NCI-H1105 treated with DMSO at 0.1 percent for 48 hours (cell line): ENCODE results near the gene SHB.

Experiments
- DNase-seq: peaks from one replicate; lab custom pipeline; 2025; lab: John Stamatoyannopoulos, UW

The SHB gene

DNA sequence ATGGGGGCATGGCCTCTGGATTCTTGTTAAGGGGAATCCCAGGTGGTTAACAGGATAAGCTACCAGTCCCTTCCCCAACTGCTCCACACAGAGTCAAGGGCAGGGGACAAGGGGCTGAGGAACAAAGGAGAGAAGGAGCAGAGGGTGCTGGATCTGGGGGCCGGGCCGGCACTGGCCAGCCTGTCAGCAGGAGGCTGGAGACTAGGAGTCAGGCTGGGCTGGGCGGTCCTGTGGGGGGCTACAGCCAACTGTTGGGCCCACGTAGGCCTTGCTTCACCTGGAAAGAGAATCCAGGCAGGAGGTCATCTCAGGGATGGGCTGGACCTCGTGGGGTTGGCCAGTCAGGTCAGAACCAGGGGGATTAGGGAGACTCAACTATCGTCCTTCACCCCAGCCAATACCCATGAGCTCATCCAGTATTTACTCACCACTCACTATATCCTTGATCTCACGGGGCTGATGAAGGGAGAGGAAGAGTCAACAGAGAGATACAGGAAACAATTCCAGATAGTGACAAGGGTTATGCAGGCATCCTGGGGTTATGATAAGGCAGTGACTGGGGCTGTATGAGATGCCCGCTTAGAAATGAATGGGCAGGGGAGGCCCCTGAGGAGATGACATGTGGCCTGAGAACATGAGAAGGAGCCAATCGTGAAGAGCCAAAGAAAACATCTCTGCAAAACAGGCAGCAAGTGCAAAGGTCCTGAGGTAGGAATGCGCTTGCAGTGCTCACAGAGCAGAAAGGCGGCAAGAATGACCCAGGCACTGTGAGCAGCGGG, 117.2 kb downstream of the SHB start:
- no peak for DNase-seq

GRCh38 chr9:37950561-37950960, 118.5 kb downstream of the SHB start:
- DNase-seq = no peak

GRCh38 chr9:37949576-37949975, 119.5 kb downstream of the SHB start:
- no peak for DNase-seq

- DNase-seq = no peak
Measured at GRCh38 chr9:37948417-37948980, 120.5 kb downstream of the SHB start.

GRCh38 chr9:37947977-37948376, 121.0 kb downstream of the SHB start:
- no peak for DNase-seq

GRCh38 chr9:37947471-37947870, 121.6 kb downstream of the SHB start:
- no peak for DNase-seq

DNA sequence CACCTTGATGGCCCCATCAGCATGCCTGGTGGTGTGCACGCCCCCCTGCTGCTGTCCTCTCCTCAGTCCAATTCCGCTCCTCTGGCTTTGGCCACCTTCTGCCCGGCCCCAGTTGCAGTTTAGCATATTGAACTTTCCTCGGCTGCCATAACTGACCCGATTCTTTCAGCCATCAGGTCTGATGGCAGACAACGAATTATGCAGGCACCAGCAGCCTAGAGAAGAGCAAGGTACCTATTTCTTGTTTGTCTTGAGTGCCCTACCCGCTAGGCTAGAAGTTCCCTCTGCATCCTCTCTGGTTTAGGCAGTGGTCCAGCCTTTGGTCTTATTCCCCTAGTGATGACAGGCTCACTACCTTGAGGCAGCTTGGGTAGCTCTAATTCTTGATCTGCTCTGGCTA, 122.1 kb downstream of the SHB start:
- no peak for DNase-seq

DNA sequence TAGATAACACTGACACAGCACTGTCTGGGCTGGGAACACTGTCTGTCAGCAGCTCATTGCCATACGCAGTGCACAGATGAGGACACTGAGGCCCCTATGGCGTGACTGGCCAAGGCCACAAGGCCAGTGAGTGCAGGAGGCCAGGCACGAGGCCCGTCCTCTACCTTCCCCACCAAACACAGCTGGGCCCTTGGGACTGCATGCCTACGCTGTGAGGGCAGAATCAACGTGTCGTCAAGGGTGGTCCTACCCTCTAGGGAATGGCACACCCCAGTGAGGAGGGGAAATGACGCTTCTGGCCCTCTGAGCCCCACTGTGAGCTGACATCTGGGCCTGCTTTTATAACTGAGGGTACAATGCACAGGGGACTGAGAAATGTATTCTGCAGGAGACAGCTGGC, 123.0 kb downstream of the SHB start:
- no peak for DNase-seq

- no peak for DNase-seq
Measured at GRCh38 chr9:37944671-37945481, 124.2 kb downstream of the SHB start.

GRCh38 chr9:37944266-37944650, 124.8 kb downstream of the SHB start:
- no peak for DNase-seq

DNA sequence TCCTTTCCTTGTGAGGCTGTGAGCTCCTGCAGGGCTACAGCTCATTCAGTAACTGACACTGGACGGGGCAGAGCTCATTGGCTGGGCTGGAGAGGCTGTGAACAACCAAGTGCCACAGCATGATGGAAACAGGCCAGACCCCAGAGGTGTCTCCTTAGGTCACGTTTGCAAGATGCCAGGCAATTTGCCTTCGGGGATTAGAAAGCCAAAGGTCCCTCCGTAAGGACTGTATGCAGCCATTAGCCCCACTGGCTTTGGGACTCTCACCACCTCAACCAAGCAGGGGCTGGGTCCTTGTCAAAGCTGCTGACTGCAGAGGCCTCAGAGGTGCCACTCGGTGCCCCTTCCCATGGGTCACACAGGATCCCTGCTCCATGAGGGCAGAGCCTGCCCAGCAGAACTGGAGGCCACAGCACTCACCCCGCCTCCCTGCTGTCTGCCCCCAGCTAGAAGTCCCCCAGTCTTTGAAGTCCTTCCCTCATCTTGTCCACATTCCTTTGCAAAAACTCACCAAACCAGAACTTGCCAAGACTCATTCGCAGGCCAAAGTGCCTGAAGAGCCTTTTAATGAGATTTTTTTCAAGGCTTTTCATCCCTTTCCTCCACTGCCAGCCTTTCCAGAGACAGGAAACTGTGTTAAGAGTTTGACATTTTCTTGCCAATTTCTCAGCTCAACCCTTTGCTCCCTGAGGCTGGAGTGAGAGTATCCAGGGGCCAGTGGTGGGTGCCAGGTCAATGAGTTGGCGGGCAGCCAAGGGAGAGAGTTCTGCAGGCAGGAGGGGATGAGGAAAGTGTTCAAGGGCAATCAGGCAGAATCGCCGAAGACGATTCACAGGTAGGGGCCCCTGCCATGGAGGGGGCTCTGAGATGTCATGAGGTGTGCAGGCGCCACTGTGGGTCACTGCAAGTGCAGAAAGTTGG, 125.4 kb downstream of the SHB start:
- no peak for DNase-seq

DNA sequence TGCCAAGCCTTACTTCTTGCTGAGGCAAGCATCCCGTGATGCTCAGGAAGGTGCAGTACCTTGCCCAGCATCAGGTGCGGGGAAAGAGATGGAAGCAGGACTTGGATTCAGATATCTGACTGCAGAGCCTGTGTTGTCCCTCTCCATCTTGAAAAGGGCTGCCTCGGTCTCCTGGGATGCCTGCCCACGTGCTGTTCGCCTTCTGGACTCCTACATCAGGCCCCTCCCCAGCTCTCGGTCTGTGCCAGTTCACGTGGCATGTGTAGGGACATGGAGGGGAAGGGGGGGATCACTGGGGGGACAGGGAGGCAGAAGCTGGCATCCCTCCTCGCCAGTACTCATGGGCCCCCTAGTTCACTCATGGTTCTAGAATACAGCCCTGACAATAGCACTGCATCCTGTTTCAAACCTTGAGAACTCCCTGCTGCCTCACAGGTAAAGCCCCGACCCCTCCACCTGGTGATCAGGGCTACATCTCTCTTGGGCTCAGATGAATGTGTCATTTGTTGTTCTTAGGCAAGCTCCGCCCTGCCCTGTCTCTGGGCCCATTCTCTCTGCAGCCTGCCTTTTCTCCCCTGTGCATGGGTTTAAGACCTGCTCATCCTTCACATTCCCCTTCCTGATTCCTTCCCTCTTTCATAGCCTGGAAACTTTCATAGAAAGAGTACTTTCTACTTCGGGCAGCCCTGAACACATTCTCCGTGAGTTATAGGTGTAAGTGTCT, 126.2 kb downstream of the SHB start:
- DNase-seq = no peak

DNA sequence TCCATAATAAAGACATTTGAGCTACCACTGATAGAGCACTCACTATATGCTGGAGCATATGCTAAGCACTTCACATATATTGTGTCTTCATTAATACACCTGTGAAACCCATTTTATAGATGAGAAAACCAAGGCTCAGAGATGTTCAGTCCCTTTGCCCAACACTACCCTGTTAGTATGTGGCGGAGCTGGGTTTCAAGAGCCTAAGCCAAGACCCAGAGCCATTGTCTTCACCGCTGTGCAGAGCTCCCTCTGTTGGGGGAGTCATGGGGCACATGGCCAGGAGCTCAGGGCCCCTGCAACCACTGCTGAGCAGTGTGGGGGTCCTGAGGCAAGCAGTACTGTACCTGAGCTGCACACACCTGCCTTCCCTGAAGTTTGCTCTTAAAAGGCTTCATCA, 127.8 kb downstream of the SHB start:
- DNase-seq = no peak

- no peak for DNase-seq
Measured at GRCh38 chr9:37939575-37940095, 129.4 kb downstream of the SHB start.

- no peak for DNase-seq
Measured at GRCh38 chr9:37938121-37938891, 130.7 kb downstream of the SHB start.

DNA sequence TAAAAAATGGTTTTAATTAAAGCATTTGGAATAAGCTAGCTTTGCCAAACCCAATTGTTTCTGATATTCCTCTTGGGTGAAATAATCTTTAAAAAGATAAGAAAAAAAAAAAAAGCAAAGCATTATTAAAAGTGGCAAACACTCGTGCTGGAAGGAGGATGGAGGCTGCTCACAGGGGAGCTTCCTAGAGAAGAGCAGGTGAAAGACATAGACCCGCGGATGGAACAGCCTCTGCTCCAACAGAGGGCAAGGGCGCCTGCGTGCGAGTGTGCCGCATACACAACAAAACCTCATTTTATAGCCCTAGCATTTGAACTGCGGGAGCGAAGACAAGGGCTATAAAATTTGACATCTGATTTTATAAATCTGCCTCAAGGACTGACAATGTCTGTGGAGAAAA, 131.7 kb downstream of the SHB start:
- DNase-seq = no peak

DNA sequence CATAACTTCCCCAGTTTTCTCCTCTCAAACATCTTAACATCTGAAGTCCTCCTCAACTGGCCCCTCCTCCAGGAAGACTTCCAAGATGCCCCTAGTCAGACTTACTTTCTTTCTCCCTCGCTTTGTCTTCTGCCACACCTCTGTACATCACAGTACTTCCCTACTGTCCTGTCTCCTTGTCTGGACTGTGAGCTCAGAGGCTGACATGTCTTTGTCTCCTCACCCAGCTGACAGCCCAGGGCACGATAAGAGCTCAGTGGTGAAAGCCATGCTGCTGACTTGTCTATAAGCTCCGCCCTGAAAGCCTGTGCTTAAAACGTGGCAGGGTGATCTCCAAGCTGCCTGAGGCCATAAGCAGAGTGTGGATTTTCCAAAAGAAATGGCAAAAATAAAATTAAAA, 132.1 kb downstream of the SHB start:
- DNase-seq = no peak

DNA sequence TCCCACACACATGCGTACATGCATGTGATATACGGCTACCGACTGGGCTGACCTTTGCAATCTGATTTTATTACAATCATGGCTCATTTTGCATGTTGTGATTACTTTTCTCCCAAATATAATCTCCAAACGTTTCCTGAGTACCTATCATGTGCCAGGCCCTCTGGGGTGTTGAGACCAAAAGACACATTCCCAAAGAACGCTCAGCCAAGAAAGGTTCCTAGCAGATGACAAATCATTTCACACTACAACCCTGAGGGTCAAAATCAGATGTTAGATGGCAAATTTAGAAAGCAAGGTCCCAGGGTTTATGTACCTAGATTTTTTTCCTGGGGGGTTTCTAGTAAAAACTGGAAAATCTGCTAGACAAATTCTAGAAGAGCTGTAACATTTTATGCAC, 132.7 kb downstream of the SHB start:
- no peak for DNase-seq

- no peak for DNase-seq
Measured at GRCh38 chr9:37935096-37935495, 133.9 kb downstream of the SHB start.

DNA sequence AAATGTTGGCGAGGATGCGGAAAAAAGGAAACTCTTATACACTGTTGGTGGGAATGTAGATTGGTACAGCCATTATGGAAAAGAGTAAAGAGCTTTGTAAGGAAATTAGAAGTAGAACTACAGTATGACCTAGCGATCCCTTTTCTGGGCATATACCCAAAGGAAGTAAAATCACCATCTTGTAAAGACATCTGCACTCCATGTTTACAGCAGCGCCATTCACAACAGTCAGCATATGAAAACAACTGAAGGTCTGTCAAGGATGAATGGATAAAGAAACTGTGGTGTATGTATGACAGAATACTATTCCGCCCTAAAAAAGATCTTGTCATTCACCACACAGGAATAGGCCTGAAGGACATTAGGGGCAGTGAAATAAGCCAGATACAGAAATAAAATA, 137.4 kb downstream of the SHB start:
- DNase-seq = no peak
